GM12872 (cell line): ENCODE data around the gene GLOD4.

Experiments
- TF ChIP-seq, protein P1 (sequence below): IDR thresholded peaks from 3 replicates; pipeline ENCODE4 v1.5.1; 2011; ENCODE audit warnings: low read depth, mild to moderate bottlenecking, low read length, moderate library complexity; ENCODE audit not compliant: insufficient read depth

GLOD4 gene, protein sequence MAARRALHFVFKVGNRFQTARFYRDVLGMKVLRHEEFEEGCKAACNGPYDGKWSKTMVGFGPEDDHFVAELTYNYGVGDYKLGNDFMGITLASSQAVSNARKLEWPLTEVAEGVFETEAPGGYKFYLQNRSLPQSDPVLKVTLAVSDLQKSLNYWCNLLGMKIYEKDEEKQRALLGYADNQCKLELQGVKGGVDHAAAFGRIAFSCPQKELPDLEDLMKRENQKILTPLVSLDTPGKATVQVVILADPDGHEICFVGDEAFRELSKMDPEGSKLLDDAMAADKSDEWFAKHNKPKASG

DNA sequence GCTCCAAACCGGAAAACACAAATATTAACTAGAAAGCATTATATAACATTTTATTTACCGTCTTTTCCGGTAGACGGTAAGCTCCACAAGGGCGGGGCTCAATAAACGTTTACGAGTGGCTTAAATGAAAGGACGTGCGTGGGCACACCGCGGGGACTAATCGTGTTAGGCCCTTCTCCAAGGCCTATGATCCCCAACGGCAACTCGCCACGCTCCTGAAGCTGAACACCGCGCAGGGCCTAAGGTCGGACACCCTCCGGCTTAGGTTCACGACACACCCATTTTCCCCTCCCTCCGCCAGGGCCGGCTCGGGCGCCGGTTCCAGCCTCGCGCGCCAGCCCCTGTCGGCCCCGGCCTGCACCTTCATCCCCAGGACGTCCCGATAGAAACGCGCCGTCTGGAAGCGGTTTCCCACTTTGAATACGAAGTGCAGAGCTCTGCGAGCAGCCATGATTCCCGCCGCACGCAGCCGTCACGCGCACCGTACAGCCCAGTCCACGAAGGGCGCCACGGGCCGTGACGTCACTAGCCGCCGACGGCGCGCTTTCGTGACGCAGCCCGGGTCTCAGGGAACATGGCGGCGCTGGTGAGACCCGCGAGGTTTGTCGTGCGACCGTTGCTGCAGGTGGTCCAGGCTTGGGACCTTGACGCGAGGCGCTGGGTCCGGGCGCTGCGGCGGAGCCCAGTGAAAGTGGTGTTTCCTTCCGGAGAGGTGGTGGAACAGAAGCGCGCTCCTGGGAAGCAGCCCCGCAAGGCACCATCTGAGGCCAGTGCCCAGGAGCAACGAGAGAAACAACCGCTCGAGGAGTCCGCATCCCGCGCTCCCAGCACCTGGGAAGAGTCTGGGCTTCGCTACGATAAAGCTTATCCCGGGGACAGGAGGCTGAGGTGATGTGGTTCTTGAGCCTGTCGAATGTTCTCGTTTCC is at the start of gene GLOD4, which contains the start of gene MRM3:
Gene GLOD4 (minus strand): TSS at position 476 of the 927 bp plus-strand sequence. CDS start 25 bp downstream, at position 451.
Gene MRM3 (plus strand): TSS at position 549 of the 927 bp plus-strand sequence. CDS start 26 bp downstream, at position 575.
- TF ChIP-seq, protein P1, sequence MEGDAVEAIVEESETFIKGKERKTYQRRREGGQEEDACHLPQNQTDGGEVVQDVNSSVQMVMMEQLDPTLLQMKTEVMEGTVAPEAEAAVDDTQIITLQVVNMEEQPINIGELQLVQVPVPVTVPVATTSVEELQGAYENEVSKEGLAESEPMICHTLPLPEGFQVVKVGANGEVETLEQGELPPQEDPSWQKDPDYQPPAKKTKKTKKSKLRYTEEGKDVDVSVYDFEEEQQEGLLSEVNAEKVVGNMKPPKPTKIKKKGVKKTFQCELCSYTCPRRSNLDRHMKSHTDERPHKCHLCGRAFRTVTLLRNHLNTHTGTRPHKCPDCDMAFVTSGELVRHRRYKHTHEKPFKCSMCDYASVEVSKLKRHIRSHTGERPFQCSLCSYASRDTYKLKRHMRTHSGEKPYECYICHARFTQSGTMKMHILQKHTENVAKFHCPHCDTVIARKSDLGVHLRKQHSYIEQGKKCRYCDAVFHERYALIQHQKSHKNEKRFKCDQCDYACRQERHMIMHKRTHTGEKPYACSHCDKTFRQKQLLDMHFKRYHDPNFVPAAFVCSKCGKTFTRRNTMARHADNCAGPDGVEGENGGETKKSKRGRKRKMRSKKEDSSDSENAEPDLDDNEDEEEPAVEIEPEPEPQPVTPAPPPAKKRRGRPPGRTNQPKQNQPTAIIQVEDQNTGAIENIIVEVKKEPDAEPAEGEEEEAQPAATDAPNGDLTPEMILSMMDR: no peak

DNA sequence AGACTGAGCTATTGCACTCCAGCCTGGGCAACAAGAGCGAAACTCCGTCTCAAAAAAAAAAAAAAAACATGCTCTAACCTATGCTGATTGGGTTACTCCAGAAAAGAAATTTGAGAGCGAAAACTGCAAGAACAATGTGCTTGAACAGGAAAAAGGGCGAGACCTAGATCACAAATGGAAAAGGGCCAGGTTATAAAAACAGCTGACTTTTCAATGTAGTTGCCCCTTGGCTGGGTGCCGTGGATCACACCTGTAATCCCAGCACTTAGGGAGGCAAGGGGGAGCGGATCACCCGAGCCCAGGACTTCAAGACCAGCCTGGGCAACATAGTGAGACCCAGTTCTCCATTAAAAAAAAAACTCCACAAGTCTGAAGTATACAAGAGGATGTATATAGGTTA is 48.9 kb upstream of the GLOD4 start:
- TF ChIP-seq, protein P1: no peak

GRCh38 chr17:830381-830780 is 48.3 kb upstream of the GLOD4 start:
- TF ChIP-seq, protein P1: no peak

- TF ChIP-seq, protein P1: no peak
These were observed 46.7 kb upstream of the GLOD4 start for GRCh38 chr17:828761-829160.

DNA sequence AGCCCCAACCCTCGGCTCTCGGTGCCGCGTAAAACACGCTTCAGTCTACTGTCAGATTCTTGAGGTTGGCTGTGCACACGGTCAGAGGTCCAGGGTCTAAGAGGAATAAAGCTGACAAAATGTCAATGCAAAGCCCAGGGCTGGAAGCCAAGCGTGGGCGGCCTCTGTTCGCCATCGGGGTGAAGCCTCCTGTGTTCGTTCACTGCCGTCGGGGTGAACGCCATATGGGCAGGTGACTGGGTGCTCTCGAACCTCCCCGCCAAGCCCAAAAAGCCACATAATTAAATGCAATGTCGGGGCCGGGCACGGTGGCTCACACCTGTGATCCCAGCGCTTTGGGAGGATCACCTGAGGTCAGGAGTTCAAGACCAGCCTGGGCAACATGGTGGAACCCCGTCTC is 44.7 kb upstream of the GLOD4 start:
- TF ChIP-seq, protein P1: no peak

GRCh38 chr17:825216-825615 is 43.1 kb upstream of the GLOD4 start:
- TF ChIP-seq, protein P1: no peak

GRCh38 chr17:824378-824777 is 42.3 kb upstream of the GLOD4 start:
- TF ChIP-seq, protein P1: no peak
